Uterus (tissue), 4 donors: Measurements from ENCODE around the gene GH1. TPM values are rescaled to one million over a fixed set of nuclear protein-coding genes. Genes with fewer than 3 reads are reported as not detected.
"Not testable (repeated sequence)": the region's sequence is repeated elsewhere in the genome, so short reads cannot be mapped to it uniquely, and the experiment has no call there.

ENCODE experiments used
- DNase-seq, 2 donors: peaks; one replicate each; pipeline ENCODE4 v3.0.0-alpha.2; 2019 to 2020
- H3K27ac ChIP-seq, 2 donors: fragments of 200-600 bp; sonication (generic); 1 replicate in 1 of 2; 2 replicates in 1 of 2; pipeline ENCODE4 v1.5.1; 2016 to 2018
- H3K27me3 ChIP-seq, 2 donors: fragments of 200-600 bp; sonication (generic); one replicate each; pipeline ENCODE4 v1.5.1; 2018 to 2019; ENCODE audit warnings: control low read depth in 1 of 2
- H3K36me3 ChIP-seq, 2 donors: fragments of 200-600 bp; sonication (generic); one replicate each; pipeline ENCODE4 v1.5.1; 2019; ENCODE audit warnings: control low read depth in 1 of 2
- H3K4me1 ChIP-seq, 2 donors: fragments of 200-600 bp; sonication (generic); one replicate each; pipeline ENCODE4 v1.5.1; 2018 to 2019; ENCODE audit warnings: control low read depth in 1 of 2
- H3K4me3 ChIP-seq, 2 donors: fragments of 200-600 bp; sonication (generic); 1 replicate in 1 of 2; 2 replicates in 1 of 2; pipeline ENCODE4 v1.5.1; 2018 to 2019; ENCODE audit warnings: mild to moderate bottlenecking in 1 of 2
- H3K9me3 ChIP-seq, 2 donors: fragments of 200-600 bp; sonication (generic); one replicate each; pipeline ENCODE4 v1.5.1; 2019; ENCODE audit warnings: control low read depth in 1 of 2
- CTCF ChIP-seq, 4 experiments: fragments of 200-600 bp in 2 of 4; fragments of 450-650 bp in 2 of 4; sonication (generic) in 2 of 4; IDR thresholded peaks; one replicate each; pipeline ENCODE4 v1.5.1; 2016 to 2019; ENCODE audit warnings: antibody characterized with exemption in 4 of 4, mild to moderate bottlenecking in 2 of 4, moderate library complexity in 1 of 4
- POLR2A ChIP-seq, 2 donors: fragments of 450-650 bp; IDR thresholded peaks; one replicate each; pipeline ENCODE4 v1.6.1; 2016; ENCODE audit warnings: antibody characterized with exemption in 2 of 2, mild to moderate bottlenecking in 1 of 2, moderate library complexity in 1 of 2
- intact Hi-C: fragments of 100-400 bp; cut with DNase I; formaldehyde crosslinking; loops from one replicate; pipeline ENCODE4 v1.15.1; 2023; ENCODE audit warnings: low total_unique reads
- total RNA-seq, 4 donors: library from RNA; depleted of rRNA in 3 of 4; stranded (reverse); fragments of >200 nt in 3 of 4; gene quantifications; one replicate each; pipeline versions ENCODE4 v1.1.0 to v1.2.4, GENCODE V29; 2014 to 2023
- donor health status: DM: yes; HTN: yes; CAD: no.

Gene GH1
- total RNA-seq, 4 donors from 2014 or later, result not detected

DNA sequence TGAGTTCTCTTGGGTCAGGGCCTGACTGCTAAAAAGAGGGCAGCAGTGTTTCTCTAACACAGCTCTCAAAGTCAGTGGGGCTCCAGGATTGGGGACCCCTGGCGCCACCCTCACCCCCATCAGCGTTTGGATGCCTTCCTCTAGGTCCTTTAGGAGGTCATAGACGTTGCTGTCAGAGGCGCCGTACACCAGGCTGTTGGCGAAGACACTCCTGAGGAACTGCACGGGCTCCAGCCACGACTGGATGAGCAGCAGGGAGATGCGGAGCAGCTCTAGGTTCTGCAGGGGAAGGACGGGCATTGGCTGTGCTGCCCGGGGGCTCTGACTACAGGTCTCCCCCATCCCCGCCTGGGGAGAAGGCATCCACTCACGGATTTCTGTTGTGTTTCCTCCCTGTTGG is 993 bp downstream of the GH1 start:
- no peak for DNase-seq
- intact Hi-C loops, result loop anchor here (10.0 kb wide), 1 partner anchor 217 kb away; the partner anchor contains the start of gene ERN1

GRCh38 chr17:63917206-63917605 is 1.4 kb downstream of the GH1 start:
- intact Hi-C loops, result loop anchor here (10.0 kb wide), 1 partner anchor 218 kb away; the partner anchor contains the start of gene ERN1
- DNase-seq, result not testable (repeated sequence)

More for the DNA sequence above, 993 bp downstream of the GH1 start:
- TF ChIP-seq CTCF (IDR thresholded peaks at IDR 0.05), result no peak
- no peak for TF ChIP-seq POLR2A (IDR thresholded peaks at IDR 0.05)
- Histone ChIP-seq H3K4me1 (no peaks in the 10 kb centered on the region), H3K9me3 (no peaks in the 10 kb centered on the region), H3K27ac (no peak overlapping the region), H3K27me3 (no peaks in the 10 kb centered on the region), H3K4me3 (no peak overlapping the region), H3K36me3 (no peaks in the 10 kb centered on the region)

GRCh38 chr17:63916566-63917185 is 2.0 kb downstream of the GH1 start:
- intact Hi-C loops, result loop anchor here (10.0 kb wide), 1 partner anchor 218 kb away; the partner anchor contains the start of gene ERN1
- DNase-seq, result no peak
- TF ChIP-seq CTCF (IDR thresholded peaks at IDR 0.05) (no peak), POLR2A (IDR thresholded peaks at IDR 0.05) (no peak)

More at GRCh38 chr17:63917206-63917605, 1.4 kb downstream of the GH1 start:
- not testable (repeated sequence) for H3K27me3 ChIP-seq, H3K4me3 ChIP-seq, H3K27ac ChIP-seq, H3K36me3 ChIP-seq, H3K9me3 ChIP-seq, H3K4me1 ChIP-seq

DNA sequence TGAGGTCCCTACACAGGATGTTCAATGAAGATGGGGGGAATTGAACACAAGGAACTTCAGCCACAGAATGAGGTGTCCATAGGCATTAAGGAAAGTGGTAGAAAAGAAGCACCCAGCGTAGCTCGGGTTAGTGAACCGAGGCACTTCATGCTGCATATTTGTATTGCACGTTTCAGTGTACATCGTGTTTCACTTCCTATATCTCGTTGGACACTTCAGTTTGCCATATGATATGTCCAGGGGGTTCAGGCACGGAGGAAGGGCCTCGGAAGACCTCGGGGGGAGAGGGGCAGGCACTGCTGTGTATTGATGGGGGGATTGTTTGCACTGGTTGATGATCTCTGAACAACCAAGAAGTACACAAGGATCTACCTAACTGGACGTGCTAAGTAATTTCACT is 2.9 kb downstream of the GH1 start:
- not testable (repeated sequence) for H3K27me3 ChIP-seq, H3K36me3 ChIP-seq, H3K4me1 ChIP-seq, H3K27ac ChIP-seq, H3K4me3 ChIP-seq, DNase-seq, H3K9me3 ChIP-seq
- intact Hi-C loops, result loop anchor here (10.0 kb wide), 1 partner anchor 219 kb away; the partner anchor contains the start of gene ERN1

More at GRCh38 chr17:63916566-63917185, 2.0 kb downstream of the GH1 start:
- Histone ChIP-seq H3K4me3 (no peak overlapping the region), H3K9me3 (no peaks in the 10 kb centered on the region), H3K36me3 (no peaks in the 10 kb centered on the region), H3K4me1 (no peaks in the 10 kb centered on the region), H3K27ac (no peak overlapping the region), H3K27me3 (no peaks in the 10 kb centered on the region)

- H3K4me1 ChIP-seq, result no peaks in the 10 kb centered on the region
- no peak for DNase-seq
- intact Hi-C loops, result loop anchor here (10.0 kb wide), 1 partner anchor 220 kb away; the partner anchor contains the start of gene ERN1
Observed at GRCh38 chr17:63914471-63914870, 4.2 kb downstream of the GH1 start.

More at GRCh38 chr17:63914471-63914870, 4.2 kb downstream of the GH1 start:
- Histone ChIP-seq H3K27me3 (no peaks in the 10 kb centered on the region), H3K27ac (no peak overlapping the region), H3K4me3 (no peak overlapping the region), H3K36me3 (no peaks in the 10 kb centered on the region), H3K9me3 (no peaks in the 10 kb centered on the region)
- TF ChIP-seq CTCF (IDR thresholded peaks at IDR 0.05) (no peak), POLR2A (IDR thresholded peaks at IDR 0.05) (no peak)
